HEK293 (cell line): Measurements from ENCODE around the gene STX18.

Source experiments
- CTCF ChIP-seq: fragments of 450-650 bp; formaldehyde crosslinking; IDR thresholded peaks from 2 replicates; pipeline ENCODE4 v1.5.1; 2016; ENCODE audit warnings: missing biosample characterization, missing genetic modification characterization
- GLI4 ChIP-seq: fragments of 450-650 bp; formaldehyde crosslinking; IDR thresholded peaks from 2 replicates; pipeline ENCODE4 v1.5.1; 2016; ENCODE audit warnings: missing biosample characterization, missing genetic modification characterization
- KLF1 ChIP-seq: fragments of 450-650 bp; formaldehyde crosslinking; IDR thresholded peaks from 2 replicates; pipeline ENCODE4 v1.5.1; 2016; ENCODE audit warnings: missing biosample characterization, missing genetic modification characterization
- ZBTB1 ChIP-seq: fragments of 450-650 bp; formaldehyde crosslinking; IDR thresholded peaks from 2 replicates; pipeline ENCODE4 v1.5.1; 2016; ENCODE audit warnings: missing biosample characterization, missing genetic modification characterization
- ZBTB21 ChIP-seq: fragments of 450-650 bp; formaldehyde crosslinking; IDR thresholded peaks from 2 replicates; pipeline ENCODE4 v1.5.1; 2017; ENCODE audit warnings: missing biosample characterization, missing genetic modification characterization
- ZNF571 ChIP-seq: fragments of 450-650 bp; formaldehyde crosslinking; IDR thresholded peaks from 2 replicates; pipeline ENCODE4 v1.5.0; 2017; ENCODE audit warnings: missing biosample characterization, missing genetic modification characterization
- ZNF792 ChIP-seq: fragments of 450-650 bp; formaldehyde crosslinking; IDR thresholded peaks from 2 replicates; pipeline ENCODE4 v1.5.1; 2016; ENCODE audit warnings: missing biosample characterization, missing genetic modification characterization

- TF ChIP-seq ZNF571 (tag by site-specific recombination) (no peak), ZNF792 (tag by site-specific recombination) (no peak), CTCF (no peak), ZBTB21 (tag by site-specific recombination) (no peak), GLI4 (no peak), ZBTB1 (tag by site-specific recombination) (no peak), KLF1 (tag by site-specific recombination) (no peak)
Observed at GRCh38 chr4:4462970-4463369, 78.9 kb downstream of the STX18 start.
